GM19240 (cell line): ENCODE measurements around the gene MYH6.
A peak's percentile ranks its signal among the peaks of the same experiment; 100 is the strongest.
"Not testable (repeated sequence)": the region's sequence is repeated elsewhere in the genome, so short reads cannot be mapped to it uniquely, and the experiment has no call there.

ENCODE experiments used
- DNase-seq: peaks from one replicate; pipeline ENCODE4 v3.0.0; 2011; ENCODE audit warnings: low spot score; ENCODE audit not compliant: insufficient read length

Gene MYH6

GRCh38 chr14:23396781-23397407 lies 11.2 kb downstream of the MYH6 start:
- DNase-seq = no peak

- no peak for DNase-seq
Observed at GRCh38 chr14:23396126-23396525, 11.9 kb downstream of the MYH6 start.

GRCh38 chr14:23392613-23393012 lies 15.5 kb downstream of the MYH6 start:
- DNase-seq = no peak

- not testable (repeated sequence) for DNase-seq
Observed at GRCh38 chr14:23389871-23390270, 18.2 kb downstream of the MYH6 start.

- DNase-seq = no peak
Observed at GRCh38 chr14:23389396-23389795, 18.7 kb downstream of the MYH6 start.

GRCh38 chr14:23388996-23389395 lies 19.1 kb downstream of the MYH6 start:
- DNase-seq = no peak

GRCh38 chr14:23387916-23388882 lies 19.9 kb downstream of the MYH6 start:
- no peak for DNase-seq

GRCh38 chr14:23386999-23387398 lies 21.1 kb downstream of the MYH6 start:
- no peak for DNase-seq

- not testable (repeated sequence) for DNase-seq
Observed at GRCh38 chr14:23386266-23386657, 21.8 kb downstream of the MYH6 start.

- no peak for DNase-seq
Observed at GRCh38 chr14:23385642-23386265, 22.3 kb downstream of the MYH6 start.

GRCh38 chr14:23385244-23385641 lies 22.8 kb downstream of the MYH6 start:
- DNase-seq = no peak

- DNase-seq = no peak
Observed at GRCh38 chr14:23384364-23385080, 23.6 kb downstream of the MYH6 start.

GRCh38 chr14:23382731-23383440 lies 25.2 kb downstream of the MYH6 start:
- no peak for DNase-seq

GRCh38 chr14:23382276-23382675 lies 25.8 kb downstream of the MYH6 start:
- DNase-seq = no peak

- DNase-seq = no peak
Observed at GRCh38 chr14:23381871-23382270, 26.2 kb downstream of the MYH6 start.

- DNase-seq = no peak
Observed at GRCh38 chr14:23380976-23381375, 27.1 kb downstream of the MYH6 start.

GRCh38 chr14:23380197-23380914 lies 27.7 kb downstream of the MYH6 start:
- no peak for DNase-seq

GRCh38 chr14:23379366-23380196 lies 28.5 kb downstream of the MYH6 start:
- DNase-seq = peak; percentile 78

GRCh38 chr14:23378612-23379220 lies 29.4 kb downstream of the MYH6 start:
- DNase-seq = no peak
